Measurements from ENCODE around the gene ANO4.

The ANO4 gene

DNA sequence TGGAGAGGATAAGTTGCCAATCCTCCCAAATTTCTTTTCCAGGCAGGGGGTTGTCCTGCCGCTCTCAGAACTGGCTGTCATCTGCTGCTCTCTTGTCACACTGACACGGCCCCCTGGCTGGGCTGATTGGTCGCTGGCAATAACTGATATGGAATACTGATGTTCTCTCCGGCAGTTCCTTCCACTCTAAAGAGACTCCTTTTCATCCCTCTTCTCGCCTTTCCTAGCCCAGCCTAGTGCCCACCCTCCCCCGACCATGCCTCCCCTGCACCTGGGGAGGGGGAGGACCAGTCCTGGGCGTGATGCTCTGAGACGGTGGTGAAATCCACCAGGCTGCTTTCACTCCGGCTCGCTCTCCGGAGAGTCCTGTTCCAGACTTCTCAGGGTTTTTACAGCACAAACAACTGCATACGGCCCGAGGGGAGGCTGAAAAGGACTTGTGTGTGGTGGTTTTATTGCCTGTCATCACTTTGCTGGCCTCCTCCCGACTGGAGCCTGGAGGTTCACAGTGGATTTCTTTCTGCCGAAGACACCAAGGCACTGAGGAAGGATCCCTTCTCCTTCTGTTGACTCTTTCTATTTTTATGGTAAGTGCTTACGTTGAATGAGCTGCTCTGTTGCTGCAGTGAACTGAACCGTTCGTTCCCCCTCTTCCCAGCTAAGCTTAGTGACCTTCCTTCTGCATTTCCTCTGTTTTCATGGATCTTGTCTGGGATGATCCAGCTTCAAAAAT is at the start of gene ANO4:
Gene ANO4, plus strand, starts transcription at position 336 of the 733 bp plus-strand sequence. CDS start 107,010 bp downstream, outside the sequence.
- Histone ChIP-seq H3K27ac (ENCODE audit: low read depth, low read length) (no peak within 1 kb of the TSS), H3K27me3 (ENCODE audit: control insufficient read depth in 1 of 2, insufficient read depth in 2 of 2, low read length in 2 of 2) (no peaks in the 10 kb centered on the region), H3K4me1 (ENCODE audit: insufficient read depth, low read length) (peaks cover 6% of the 10 kb centered on the region), H3K9ac (ENCODE audit: low read length) (no peak within 1 kb of the TSS), H3K4me3 (ENCODE audit: low read depth in 1 of 2, low read length in 2 of 2) (peak within 1 kb of the TSS in 1 of 2 donors; percentile 57), H3K36me3 (ENCODE audit: insufficient read depth, low read length) (no peaks in the 10 kb centered on the region), H3K9me3 (ENCODE audit: low read length) (no peaks in the 10 kb centered on the region)

DNA sequence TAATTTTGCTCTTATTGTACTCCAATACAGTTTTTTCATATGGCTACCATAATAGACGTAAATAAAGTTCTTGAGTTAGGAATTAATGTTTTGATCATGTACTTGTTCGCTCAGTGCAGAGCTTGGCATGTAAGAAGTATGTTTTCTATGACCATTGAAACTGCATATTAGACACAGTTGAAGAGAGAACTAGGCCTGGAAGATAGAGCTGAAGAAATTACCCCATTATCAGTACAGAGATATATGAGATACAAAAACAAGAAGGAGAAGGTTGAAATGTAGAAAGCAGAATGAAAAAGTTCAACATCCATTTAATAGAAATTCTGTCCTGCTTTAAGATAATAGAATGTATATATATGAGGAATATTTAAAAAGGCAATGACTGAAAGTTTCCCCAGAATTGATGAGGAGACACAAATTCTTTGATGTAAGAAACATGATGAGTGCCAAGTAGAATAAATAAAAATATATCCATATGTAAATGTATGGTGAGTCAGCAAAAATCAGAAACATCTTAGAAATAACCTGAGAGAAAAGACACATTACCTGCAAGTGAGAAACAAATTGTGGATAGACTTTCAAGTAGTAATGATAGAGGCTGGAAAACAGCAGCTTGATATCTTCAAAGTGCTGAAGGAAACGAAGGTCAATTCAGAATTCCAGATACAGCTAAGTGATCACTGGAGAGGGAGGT is 49.1 kb upstream of the ANO4 start:
- Histone ChIP-seq H3K27ac (ENCODE audit: low read depth, low read length) (no peak overlapping the region), H3K27me3 (ENCODE audit: control insufficient read depth in 1 of 2, insufficient read depth in 2 of 2, low read length in 2 of 2) (no peaks in the 10 kb centered on the region), H3K9ac (ENCODE audit: low read length) (no peak overlapping the region), H3K4me1 (ENCODE audit: insufficient read depth, low read length) (no peaks in the 10 kb centered on the region), H3K36me3 (ENCODE audit: insufficient read depth, low read length) (no peaks in the 10 kb centered on the region), H3K9me3 (ENCODE audit: low read length) (no peaks in the 10 kb centered on the region), H3K4me3 (ENCODE audit: low read depth in 1 of 2, low read length in 2 of 2) (no peak overlapping the region)

DNA sequence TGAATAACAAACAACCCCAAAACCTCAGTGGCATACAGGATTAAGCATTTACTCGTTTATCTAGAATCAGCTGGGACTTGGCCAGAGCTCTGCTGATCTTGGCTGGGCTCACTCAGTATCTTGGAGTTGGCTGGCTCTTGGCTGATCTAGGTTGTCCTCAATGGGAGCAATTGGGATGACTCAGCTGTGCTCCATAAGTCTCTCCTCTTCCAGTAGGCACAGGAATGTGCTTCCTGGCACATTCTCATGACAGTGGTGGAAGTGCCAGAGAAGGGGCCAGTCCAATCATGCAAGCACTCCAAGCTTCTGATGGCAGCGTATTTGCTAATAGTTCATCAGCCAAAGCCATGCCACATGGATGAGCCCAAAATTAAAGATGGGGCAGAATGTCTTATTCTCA is 41.7 kb upstream of the ANO4 start:
- H3K4me1 ChIP-seq (ENCODE audit: insufficient read depth, low read length), result no peaks in the 10 kb centered on the region
- no peak overlapping the region for H3K9ac ChIP-seq (ENCODE audit: low read length)
- no peak overlapping the region for H3K4me3 ChIP-seq (ENCODE audit: low read depth in 1 of 2, low read length in 2 of 2)
- no peaks in the 10 kb centered on the region for H3K9me3 ChIP-seq (ENCODE audit: low read length)
- H3K27me3 ChIP-seq (ENCODE audit: control insufficient read depth in 1 of 2, insufficient read depth in 2 of 2, low read length in 2 of 2), result no peaks in the 10 kb centered on the region
- no peak overlapping the region for H3K27ac ChIP-seq (ENCODE audit: low read depth, low read length)
- no peaks in the 10 kb centered on the region for H3K36me3 ChIP-seq (ENCODE audit: insufficient read depth, low read length)

DNA sequence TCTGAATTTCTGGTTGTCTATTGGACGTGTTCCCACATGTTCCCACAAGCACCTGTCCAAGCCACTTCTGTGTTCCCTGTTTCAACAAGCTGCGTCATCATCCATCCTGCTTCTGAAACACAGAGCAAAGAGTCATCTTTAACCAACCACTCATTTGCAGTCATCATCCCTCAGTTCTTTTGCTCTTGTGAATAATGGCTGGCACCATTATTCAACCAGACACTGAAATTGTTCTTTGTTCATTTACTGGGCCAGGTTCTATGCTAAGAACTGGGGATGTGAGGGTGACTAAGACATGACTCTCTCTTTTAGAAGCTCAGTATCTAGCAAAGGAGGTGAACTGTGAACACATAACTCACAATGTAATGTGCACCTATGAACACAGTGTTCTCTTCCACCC is 40.7 kb upstream of the ANO4 start:
- no peak overlapping the region for H3K27ac ChIP-seq (ENCODE audit: low read depth, low read length)
- no peaks in the 10 kb centered on the region for H3K4me1 ChIP-seq (ENCODE audit: insufficient read depth, low read length)
- H3K27me3 ChIP-seq (ENCODE audit: control insufficient read depth in 1 of 2, insufficient read depth in 2 of 2, low read length in 2 of 2), result no peaks in the 10 kb centered on the region
- H3K9ac ChIP-seq (ENCODE audit: low read length), result no peak overlapping the region
- no peak overlapping the region for H3K4me3 ChIP-seq (ENCODE audit: low read depth in 1 of 2, low read length in 2 of 2)
- no peaks in the 10 kb centered on the region for H3K9me3 ChIP-seq (ENCODE audit: low read length)
- no peaks in the 10 kb centered on the region for H3K36me3 ChIP-seq (ENCODE audit: insufficient read depth, low read length)

DNA sequence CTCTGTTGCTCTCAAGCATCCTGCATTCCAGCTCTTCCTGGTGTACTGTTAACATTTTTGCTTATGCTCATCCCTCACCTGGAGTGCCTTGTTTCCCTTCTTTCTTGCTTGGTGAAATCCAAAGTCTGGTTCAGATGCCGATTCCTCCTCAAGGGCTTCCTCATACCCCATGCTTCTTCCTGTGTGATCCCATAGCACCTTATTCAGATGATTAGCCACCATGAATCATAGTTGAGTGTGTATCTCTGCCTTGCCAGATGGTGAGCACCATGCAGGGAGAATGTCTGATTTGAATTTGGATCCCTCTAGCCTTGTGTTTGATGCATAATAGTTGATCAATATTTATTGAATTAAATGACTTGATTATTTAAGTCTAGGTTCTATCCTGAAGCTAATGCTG is 39.4 kb upstream of the ANO4 start:
- Histone ChIP-seq H3K36me3 (ENCODE audit: insufficient read depth, low read length) (no peaks in the 10 kb centered on the region), H3K9ac (ENCODE audit: low read length) (no peak overlapping the region), H3K4me1 (ENCODE audit: insufficient read depth, low read length) (no peaks in the 10 kb centered on the region), H3K27me3 (ENCODE audit: control insufficient read depth in 1 of 2, insufficient read depth in 2 of 2, low read length in 2 of 2) (no peaks in the 10 kb centered on the region), H3K27ac (ENCODE audit: low read depth, low read length) (no peak overlapping the region), H3K4me3 (ENCODE audit: low read depth in 1 of 2, low read length in 2 of 2) (no peak overlapping the region), H3K9me3 (ENCODE audit: low read length) (no peaks in the 10 kb centered on the region)

DNA sequence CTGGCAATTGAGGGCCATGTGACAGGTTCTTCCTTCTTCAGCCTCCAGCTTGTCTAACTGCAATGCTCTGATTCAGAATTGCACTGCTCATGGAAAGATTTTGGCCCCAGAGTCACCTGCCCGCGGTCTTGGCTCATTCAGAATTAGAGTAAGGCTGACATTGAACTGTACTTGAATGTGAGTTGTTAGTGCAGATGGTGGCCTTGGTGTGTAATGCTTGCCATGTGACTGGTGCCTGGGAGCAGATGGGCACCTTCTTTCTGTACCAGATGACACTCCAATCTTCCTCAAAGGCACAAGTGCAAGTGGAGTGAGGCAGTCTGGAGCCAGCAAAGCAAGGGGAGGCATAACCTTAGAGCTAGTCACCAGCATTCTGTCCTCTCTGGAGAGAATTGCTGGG is 36.5 kb upstream of the ANO4 start:
- Histone ChIP-seq H3K36me3 (ENCODE audit: insufficient read depth, low read length) (no peaks in the 10 kb centered on the region), H3K4me1 (ENCODE audit: insufficient read depth, low read length) (no peaks in the 10 kb centered on the region), H3K27ac (ENCODE audit: low read depth, low read length) (no peak overlapping the region), H3K27me3 (ENCODE audit: control insufficient read depth in 1 of 2, insufficient read depth in 2 of 2, low read length in 2 of 2) (no peaks in the 10 kb centered on the region), H3K9ac (ENCODE audit: low read length) (no peak overlapping the region), H3K4me3 (ENCODE audit: low read depth in 1 of 2, low read length in 2 of 2) (no peak overlapping the region), H3K9me3 (ENCODE audit: low read length) (no peaks in the 10 kb centered on the region)

DNA sequence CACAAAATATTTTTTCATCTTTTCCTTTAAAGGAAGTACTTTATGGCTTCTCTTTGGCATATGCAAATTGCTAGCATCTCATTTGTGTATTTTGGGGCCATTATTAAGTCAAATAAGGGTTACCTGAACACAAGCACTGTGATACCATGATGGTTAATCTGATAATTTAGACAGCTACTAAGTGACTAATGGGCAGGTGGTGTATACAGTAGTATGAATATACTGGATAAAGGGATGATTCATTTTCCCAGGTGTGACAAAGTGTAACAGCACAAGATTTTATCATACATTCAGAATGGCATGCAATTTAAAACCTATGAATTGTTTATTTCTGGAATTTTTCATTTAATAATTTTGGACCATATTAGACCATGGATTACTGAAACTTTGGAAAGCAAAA is 27.2 kb upstream of the ANO4 start:
- H3K9ac ChIP-seq (ENCODE audit: low read length), result no peak overlapping the region
- no peaks in the 10 kb centered on the region for H3K9me3 ChIP-seq (ENCODE audit: low read length)
- H3K4me1 ChIP-seq (ENCODE audit: insufficient read depth, low read length), result no peaks in the 10 kb centered on the region
- H3K36me3 ChIP-seq (ENCODE audit: insufficient read depth, low read length), result no peaks in the 10 kb centered on the region
- no peak overlapping the region for H3K27ac ChIP-seq (ENCODE audit: low read depth, low read length)
- H3K27me3 ChIP-seq (ENCODE audit: control insufficient read depth in 1 of 2, insufficient read depth in 2 of 2, low read length in 2 of 2), result no peaks in the 10 kb centered on the region
- no peak overlapping the region for H3K4me3 ChIP-seq (ENCODE audit: low read depth in 1 of 2, low read length in 2 of 2)

DNA sequence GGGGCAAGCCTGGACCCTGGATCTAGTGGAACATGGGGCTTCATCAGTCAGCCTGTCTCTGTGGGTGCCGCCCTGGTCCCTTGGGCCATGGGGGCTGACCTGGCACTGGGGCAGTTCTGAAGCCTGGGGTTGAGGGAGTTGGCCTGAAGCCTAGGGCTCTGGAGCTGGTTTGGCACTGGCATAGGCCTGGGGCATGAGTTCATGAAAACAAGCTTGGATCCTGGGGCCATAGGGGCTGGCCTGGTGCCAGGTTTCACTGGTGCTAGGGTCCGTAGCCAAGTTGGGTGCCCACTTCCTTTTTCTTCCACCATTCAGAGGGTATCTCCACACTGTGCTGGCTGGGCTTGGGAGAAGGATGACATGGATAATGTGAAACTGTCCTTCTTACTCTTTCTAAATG is 26.6 kb upstream of the ANO4 start:
- H3K9ac ChIP-seq (ENCODE audit: low read length), result no peak overlapping the region
- no peak overlapping the region for H3K27ac ChIP-seq (ENCODE audit: low read depth, low read length)

DNA sequence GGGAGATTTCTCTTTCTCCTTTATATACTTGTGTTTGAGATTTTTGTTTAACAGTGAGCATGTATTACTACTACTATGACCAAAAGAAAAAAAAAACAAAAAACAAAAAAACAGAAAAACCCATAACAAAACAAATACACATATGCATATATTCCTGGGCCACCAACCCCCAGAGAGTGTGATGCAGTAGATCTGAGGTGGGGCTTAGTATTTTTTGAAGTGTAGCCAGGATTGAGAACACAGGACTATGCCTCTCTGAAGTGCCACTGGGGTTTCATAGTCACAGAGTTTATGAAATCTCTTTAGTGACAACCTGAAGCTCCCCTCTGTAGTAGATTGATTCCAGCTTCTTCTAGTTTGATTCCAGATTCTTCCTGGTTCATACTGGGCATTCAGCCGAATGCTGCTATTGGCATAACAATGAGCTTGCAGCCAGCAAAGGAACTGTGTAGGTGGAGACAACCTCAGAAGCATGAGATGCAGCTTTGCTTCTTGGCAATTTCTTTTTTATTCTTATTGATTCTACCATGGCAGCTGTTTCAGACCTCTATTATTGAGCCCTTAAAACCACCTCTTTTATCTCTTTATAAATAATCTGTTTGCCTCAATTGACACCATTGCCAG is 15.5 kb upstream of the ANO4 start:
- no peak overlapping the region for H3K9ac ChIP-seq (ENCODE audit: low read length)
- no peaks in the 10 kb centered on the region for H3K9me3 ChIP-seq (ENCODE audit: low read length)
- H3K4me3 ChIP-seq (ENCODE audit: low read depth in 1 of 2, low read length in 2 of 2), result no peak overlapping the region
- H3K27me3 ChIP-seq (ENCODE audit: control insufficient read depth in 1 of 2, insufficient read depth in 2 of 2, low read length in 2 of 2), result no peaks in the 10 kb centered on the region
- H3K36me3 ChIP-seq (ENCODE audit: insufficient read depth, low read length), result no peaks in the 10 kb centered on the region
- H3K27ac ChIP-seq (ENCODE audit: low read depth, low read length), result no peak overlapping the region
- H3K4me1 ChIP-seq (ENCODE audit: insufficient read depth, low read length), result no peaks in the 10 kb centered on the region

More for the DNA sequence above, 26.6 kb upstream of the ANO4 start:
- no peaks in the 10 kb centered on the region for H3K9me3 ChIP-seq (ENCODE audit: low read length)
- H3K36me3 ChIP-seq (ENCODE audit: insufficient read depth, low read length), result no peaks in the 10 kb centered on the region
- H3K4me1 ChIP-seq (ENCODE audit: insufficient read depth, low read length), result no peaks in the 10 kb centered on the region
- H3K27me3 ChIP-seq (ENCODE audit: control insufficient read depth in 1 of 2, insufficient read depth in 2 of 2, low read length in 2 of 2), result no peaks in the 10 kb centered on the region
- no peak overlapping the region for H3K4me3 ChIP-seq (ENCODE audit: low read depth in 1 of 2, low read length in 2 of 2)

DNA sequence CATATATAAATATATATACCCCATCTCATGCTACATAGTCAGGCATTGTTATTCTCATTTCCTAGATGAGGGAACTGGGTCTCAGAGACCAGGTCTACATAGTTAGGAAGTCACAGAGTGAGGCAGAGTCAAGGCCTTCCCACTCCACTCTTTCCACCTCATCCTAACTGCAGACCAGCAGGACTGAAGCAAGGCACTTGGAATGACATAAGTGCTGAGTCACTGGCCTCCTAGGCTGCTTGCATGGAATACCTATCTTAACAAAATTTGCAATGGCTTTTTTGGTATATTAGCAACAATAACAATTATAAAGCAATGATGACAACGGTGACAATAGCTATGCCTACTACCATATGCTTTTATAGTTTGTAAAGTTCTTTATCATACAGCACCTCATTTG is 5.4 kb upstream of the ANO4 start:
- Histone ChIP-seq H3K4me3 (ENCODE audit: low read depth in 1 of 2, low read length in 2 of 2) (no peak overlapping the region), H3K27me3 (ENCODE audit: control insufficient read depth in 1 of 2, insufficient read depth in 2 of 2, low read length in 2 of 2) (no peaks in the 10 kb centered on the region), H3K27ac (ENCODE audit: low read depth, low read length) (no peak overlapping the region), H3K9me3 (ENCODE audit: low read length) (no peaks in the 10 kb centered on the region), H3K4me1 (ENCODE audit: insufficient read depth, low read length) (peaks cover 2% of the 10 kb centered on the region), H3K36me3 (ENCODE audit: insufficient read depth, low read length) (no peaks in the 10 kb centered on the region), H3K9ac (ENCODE audit: low read length) (no peak overlapping the region)

DNA sequence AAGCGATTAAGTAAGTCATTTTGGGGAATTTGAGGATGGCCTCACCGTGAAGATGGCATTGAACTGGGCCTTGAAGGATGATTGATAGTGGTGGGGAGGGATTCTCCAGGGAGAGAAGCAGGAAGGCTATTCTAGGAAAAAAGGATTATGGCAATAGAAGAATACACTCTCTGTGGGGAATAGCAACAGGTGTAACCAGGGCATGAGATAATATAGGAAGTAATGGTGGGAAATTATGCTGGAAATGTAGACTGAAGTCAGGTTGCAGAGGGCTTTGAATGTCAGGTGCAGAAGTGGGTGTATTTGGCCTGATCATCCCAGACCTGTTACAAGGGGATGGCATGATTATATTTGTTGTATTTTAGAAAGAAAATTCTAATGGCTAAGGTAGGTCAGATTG is 4.6 kb upstream of the ANO4 start:
- Histone ChIP-seq H3K4me3 (ENCODE audit: low read depth in 1 of 2, low read length in 2 of 2) (no peak overlapping the region), H3K4me1 (ENCODE audit: insufficient read depth, low read length) (peaks cover 6% of the 10 kb centered on the region), H3K9me3 (ENCODE audit: low read length) (no peaks in the 10 kb centered on the region), H3K36me3 (ENCODE audit: insufficient read depth, low read length) (no peaks in the 10 kb centered on the region), H3K27ac (ENCODE audit: low read depth, low read length) (no peak overlapping the region), H3K27me3 (ENCODE audit: control insufficient read depth in 1 of 2, insufficient read depth in 2 of 2, low read length in 2 of 2) (no peaks in the 10 kb centered on the region), H3K9ac (ENCODE audit: low read length) (no peak overlapping the region)

All from muscle layer of colon (tissue), 2 donors.